C4-2B (cell line): ENCODE measurements around the gene CLOCK.

Source experiments
- CTCF ChIP-seq: fragments of 450-650 bp; conservative IDR thresholded peaks from 2 replicates; pipeline ENCODE4 v1.5.1; 2017; ENCODE audit warnings: mild to moderate bottlenecking
- ZFX ChIP-seq: fragments of 450-650 bp; IDR thresholded peaks from 2 replicates; pipeline ENCODE4 v1.6.1; 2017

DNA sequence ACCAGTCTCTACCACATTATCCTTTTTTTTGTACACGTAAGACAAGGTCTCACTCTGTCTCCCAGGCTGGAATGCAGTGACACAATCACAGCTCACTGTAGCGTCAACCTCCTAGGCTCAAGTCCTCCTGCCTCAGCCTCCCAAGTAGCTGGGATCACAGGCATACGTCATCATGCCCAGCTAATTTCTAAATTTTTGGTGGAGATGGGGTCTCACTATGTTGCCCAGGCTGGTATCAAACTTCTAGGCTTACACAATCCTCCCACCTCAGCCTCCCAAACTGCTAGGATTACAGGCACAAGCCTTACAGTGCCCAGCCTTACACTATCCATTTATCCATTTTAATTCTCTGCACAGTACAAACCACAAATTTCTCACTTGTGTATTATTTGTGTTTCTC, 58.0 kb downstream of the CLOCK start:
- TF ChIP-seq CTCF (no peak), ZFX (no peak)
